ENCODE results near the gene GUF1.
A peak's percentile ranks its signal among the peaks of the same experiment; 100 is the strongest.

The GUF1 gene, protein sequence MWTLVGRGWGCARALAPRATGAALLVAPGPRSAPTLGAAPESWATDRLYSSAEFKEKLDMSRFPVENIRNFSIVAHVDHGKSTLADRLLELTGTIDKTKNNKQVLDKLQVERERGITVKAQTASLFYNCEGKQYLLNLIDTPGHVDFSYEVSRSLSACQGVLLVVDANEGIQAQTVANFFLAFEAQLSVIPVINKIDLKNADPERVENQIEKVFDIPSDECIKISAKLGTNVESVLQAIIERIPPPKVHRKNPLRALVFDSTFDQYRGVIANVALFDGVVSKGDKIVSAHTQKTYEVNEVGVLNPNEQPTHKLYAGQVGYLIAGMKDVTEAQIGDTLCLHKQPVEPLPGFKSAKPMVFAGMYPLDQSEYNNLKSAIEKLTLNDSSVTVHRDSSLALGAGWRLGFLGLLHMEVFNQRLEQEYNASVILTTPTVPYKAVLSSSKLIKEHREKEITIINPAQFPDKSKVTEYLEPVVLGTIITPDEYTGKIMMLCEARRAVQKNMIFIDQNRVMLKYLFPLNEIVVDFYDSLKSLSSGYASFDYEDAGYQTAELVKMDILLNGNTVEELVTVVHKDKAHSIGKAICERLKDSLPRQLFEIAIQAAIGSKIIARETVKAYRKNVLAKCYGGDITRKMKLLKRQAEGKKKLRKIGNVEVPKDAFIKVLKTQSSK

DNA sequence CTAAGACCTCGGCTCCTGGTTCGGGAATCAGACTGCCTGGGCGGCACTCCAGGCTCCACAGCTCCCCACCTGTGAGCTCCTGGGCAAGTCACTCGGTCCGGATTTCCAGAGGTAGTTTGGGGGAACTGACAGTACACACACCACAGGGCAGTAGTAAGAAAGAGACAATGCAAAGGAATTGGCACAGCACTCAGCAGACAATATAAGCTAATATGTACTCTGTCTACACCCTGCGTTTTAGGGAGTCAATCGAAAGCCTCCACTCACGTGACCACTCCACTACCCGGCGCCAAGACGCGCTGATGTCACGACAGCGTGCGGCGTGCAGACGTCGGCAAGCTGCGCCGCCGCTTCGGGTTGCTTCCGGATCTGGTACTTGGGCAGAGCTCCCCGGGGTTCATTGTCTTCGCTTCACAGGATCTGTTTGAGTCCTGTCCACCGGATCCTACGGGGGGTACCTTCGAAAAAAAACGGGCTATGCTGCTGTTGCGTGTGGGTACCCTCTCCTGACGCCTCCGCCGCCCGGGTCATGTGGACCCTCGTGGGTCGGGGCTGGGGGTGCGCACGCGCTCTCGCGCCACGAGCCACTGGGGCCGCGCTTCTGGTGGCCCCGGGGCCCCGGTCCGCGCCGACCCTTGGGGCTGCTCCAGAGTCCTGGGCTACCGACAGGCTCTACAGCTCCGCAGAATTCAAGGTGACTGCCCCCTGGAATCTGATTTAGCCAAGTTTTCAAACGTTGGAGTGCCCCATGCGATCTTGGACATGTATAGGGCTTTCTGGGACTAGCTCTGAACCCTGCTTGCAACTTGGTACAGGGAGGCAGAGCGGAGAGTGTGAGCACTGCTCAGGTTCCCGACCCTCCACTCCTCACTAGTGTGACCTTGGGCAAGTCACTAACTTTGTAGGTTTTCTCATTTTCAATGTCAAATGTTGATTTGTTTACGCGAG is at the start of gene GUF1:
TSS of gene GUF1 (plus strand) at position 327 of the 948 bp plus-strand sequence. CDS start at position 530, 203 bp downstream.
- DNase-seq (ENCODE audit: low spot score): peak; percentile 82

DNA sequence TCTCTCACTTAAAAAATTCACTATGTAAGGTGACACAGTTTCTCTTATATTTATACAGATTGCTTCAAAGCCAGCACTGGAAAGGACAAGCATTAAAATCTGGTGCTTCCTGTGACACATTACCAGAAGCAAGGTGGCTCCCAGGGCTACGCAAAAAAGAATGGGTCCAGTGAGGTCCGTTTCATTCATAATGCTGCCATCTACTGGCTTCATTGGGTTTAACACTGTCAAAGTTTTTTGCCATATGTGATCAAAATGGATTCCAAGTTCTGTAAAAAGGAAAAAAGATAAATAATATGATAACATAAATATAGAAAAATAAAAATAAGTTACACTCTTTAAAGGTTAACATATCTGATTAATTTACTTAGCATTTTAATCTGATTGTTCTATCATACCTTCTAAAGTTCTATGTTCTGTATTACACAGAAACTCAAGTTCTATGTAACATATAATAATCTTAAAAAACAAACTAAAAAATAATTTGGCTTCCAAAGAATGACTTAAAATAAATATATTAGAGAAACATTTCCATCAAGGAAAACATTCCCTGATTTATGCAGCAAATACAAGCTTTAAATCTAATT is 48.8 kb upstream of the GUF1 start:
- peak; percentile 27 for DNase-seq (ENCODE audit: low spot score)

DNA sequence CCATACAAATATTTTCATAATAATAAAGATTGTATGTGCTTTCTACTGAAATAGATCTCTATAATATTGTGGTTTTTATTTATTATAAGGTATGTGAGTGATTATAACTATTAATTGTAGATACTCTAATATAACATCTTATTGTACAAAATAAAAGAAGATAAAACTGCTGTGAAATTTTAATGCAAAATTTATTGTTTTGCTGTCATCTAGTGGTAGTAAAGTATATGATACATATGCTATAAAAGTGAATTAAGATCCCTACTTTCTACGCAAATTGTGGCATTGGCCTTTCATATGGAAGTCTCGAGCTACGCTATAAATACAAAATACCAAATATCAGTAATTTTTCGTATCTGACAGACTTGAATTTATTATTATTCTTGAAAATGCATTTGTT is 46.1 kb upstream of the GUF1 start:
- DNase-seq (ENCODE audit: low spot score): no peak

DNA sequence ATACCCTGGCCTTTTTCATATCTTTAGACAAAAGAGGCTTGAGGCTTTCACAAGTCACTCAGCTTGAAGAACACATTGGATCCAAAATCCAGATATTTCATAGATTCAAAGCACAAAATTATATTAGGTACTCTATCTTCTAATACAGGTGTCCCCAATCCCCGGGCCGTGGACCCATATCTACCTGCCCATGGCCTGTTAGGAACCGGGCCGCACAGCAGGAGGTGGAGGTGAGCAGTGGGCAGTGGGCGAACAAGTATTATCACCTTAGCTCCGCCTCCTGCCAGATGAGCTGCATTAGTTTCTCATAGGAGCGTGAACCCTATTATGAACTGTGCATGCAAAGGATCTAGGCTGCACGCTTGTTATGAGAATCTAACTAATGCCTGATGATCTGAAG is 45.5 kb upstream of the GUF1 start:
- DNase-seq (ENCODE audit: low spot score): no peak

DNA sequence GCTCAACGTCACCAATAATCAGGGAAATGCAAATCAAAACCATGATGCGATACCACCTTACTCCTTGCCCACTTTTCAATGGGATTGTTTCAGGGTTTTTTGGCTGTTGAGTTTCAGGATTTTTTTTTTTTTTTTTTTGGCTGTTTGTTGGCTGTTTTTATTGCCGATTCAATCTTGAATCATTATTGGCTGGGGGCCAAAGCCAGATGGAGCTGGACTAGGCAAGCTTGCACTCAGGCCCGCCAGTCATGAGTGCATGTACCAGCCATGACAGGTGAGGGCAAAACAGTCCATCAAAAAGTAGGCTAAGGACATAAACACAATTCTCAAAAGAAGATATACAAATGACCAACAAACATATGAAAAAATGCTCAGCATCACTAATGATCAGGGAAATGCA is 40.1 kb upstream of the GUF1 start:
- DNase-seq (ENCODE audit: low spot score): no peak

DNA sequence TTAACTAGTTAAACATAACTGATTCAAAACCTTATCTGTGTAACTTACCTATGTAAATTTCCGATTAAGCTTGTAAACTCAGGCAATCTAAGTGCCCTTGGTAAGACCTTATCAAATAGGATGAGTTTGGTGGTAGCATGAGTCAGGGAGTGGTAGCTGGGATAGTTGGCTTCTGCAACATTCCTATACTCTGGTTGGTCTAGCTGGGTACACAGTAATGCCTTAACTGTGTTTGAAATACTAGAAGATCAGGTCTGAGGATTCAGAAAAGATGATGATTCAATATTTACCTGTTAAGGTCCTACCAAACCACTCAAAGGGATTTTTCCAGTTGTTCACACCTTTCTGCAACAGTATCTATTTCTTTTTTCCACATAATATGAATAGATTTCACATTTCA is 32.1 kb upstream of the GUF1 start:
- DNase-seq (ENCODE audit: low spot score): no peak

DNA sequence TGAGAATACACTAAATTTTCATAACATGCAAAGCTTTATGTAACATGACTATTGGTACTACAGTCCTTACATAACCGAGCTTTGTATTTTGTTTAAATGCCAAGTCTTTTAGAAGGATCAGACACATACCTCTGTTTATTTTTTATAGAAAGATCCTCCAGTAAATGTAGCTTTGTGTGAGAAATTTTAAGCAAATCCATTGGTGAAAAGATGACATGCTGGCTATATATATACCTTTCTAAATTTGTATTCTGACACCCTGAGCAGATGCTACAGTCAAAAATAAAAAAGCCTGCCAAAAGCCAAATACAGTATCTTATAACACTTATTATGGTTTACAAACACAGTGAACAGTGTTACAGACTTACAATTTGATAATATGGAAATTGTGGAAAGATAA is 26.8 kb upstream of the GUF1 start, which contains the start of gene YIPF7:
TSS of gene YIPF7 (minus strand) at position 201 of the 400 bp plus-strand sequence. CDS start 1,525 bp downstream, outside the sequence.
- DNase-seq (ENCODE audit: low spot score): no peak

DNA sequence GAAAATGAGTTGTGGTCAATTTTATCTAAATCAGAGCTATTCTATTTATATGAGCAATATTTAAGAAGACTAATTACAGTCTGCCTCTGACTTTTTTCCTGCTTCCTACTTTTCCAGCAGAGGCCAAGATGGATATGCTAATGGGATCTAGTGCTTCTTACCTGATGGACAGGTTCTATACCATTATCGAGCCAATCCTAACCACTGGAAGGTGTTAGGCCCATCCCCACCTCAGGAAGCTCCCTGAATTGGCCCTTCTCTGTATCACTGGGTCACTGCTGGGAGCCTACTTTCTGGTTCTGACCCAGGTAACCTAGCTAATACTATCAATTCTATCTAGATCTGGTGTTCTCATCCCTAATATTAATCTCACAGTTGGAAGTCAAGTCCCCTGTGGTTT is 26.2 kb upstream of the GUF1 start:
- no peak for DNase-seq (ENCODE audit: low spot score)

DNA sequence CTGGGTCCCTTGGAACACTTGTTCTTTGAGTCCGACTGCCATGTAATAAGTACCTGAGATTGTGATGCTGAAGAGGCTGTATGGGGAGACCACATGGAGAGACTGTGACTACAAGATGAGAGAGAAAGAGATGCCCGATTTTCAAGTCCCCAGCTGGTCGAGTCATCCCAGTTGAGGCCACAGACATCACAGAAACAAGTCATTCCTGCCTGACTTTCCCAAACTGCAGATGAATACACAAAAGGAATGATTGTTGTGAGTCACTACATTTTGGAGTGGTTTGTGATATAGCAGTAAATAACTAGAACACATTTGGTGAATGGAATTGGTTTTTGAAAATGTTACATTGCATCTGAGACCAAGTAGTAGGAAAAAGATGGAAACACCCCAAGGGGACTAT is 17.8 kb upstream of the GUF1 start:
- no peak for DNase-seq (ENCODE audit: low spot score)

DNA sequence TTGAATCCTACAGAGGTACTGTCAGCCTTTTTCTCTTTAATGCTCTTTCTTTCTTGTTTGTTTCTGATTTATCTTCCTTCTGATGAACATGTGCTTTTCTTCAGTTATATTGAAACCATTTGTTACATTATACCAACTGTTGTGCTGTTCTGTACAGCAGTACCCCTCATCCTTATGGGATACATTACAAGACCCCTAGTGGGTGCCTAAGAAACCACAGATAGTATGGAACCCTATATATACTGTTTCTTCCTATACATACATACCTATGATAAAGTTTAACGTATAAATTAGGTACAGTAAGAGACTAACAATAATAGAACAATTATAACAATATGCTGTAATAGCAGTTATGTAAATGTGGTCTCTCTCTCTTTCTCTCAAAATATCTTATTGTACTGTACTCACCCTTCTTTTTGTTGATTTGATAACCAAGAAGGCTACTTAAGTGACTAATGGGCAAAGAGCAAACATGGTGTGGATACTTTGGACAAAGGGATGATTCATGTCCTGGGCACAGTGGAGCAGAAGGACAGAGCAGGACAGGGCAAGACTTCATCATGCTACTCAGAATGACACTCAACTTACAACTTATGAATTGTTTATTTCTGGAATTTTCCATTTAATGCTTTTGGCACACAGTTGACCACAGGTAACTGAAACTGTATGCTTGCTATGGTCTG is 16.1 kb upstream of the GUF1 start:
- no peak for DNase-seq (ENCODE audit: low spot score)

DNA sequence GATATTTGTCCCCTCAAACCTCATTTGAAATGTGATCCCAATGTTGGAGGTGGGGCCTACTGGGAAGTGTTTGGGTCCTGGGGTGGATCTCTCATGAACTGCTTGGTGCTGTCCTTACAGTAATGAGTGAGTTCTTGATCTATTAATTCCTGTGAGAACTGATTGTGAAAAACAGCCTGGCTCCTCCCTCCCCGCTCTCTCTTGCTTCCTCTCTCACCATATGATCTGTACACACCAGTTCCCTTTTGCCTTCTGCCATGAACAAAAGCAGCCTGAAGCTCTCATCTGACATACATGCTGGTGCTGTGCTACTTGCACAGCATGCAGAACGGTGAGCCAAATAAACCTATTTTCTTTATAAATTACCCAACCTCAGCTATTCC is 15.6 kb upstream of the GUF1 start:
- no peak for DNase-seq (ENCODE audit: low spot score)

DNA sequence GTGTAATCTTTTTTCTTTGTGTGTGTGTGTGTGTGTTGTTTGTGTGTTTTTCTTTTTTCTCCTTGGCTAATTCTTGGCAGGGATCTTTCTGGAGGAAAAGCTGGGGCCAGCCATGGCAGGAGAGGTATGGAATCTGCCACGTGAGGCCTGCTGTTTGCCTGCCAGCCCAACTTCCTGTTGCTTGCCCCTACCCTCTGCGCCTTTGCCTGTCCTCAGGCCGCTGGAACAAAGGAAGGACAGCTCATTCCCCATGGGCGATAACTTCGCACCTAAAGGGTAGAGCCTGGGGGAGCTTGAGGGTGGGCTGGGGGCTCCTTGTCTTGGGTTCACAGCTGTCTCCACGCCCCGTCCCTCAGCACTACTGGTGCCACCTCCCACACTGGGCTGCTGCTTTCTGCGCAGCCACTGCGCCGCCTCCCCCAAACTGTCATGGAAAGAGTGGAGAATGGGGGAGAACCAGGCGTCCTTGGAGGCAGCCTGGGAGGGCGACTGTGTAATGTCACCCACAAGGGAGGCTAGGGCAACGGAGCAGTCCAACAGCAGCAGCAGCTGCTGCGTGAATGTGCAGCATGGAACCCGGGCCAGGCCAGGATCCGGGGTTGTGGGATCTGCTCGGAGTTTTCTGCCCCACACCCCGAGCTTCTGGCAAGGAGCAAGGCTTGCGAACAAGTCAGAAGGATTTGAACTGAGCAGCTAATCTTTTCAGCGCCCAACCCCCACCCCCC is 14.5 kb upstream of the GUF1 start:
- DNase-seq (ENCODE audit: low spot score): no peak

DNA sequence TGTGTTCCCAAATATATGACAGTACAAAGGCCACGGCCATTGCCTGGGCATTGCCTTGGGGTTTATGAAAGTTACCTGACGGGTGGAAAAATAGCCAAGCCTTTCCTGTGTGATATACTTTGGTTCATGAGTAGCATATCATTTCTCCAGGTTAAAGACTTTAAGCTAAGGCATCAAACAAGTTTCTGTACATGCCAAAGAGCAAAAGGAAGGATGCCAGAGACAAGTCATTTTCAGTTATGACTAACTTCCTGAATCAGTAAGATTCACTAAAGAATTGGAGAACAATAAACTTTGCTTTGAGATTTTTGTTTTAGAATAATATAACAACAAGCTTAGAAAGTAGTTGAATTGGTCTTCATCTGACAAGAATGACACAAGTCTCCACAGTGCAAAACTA is 9.7 kb upstream of the GUF1 start:
- DNase-seq (ENCODE audit: low spot score): no peak

DNA sequence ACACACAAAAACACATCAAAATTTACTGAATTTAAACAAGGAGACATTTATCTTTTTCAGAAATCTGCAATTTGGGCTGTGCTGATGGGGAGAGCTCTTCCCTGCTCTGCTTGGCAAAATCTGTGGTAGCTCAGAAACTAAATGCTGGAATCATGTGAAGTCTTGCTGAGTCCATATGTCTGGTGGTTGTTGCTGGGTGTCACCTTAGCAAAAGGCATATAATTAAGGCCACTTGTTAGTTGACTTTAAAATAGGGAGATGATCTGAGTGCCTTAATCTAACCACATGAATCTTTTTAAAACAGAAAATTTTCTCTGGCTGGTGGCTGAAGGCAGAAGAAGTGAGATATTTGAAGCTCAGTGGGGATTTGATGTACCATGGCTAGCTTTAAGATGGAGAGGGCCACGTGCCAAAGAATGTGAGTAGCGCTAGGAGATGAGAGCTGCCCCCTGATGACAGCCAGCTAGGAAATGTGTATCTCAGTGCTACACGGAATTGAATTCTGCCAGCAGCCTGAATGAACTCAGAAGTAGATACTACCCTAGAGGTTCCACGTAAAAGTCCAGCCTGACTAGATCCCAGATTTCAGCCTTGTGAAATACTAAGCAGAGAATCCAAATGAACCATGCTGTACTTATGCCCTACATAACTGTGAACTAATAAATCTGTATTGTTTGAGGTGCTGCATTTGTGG is 7.6 kb upstream of the GUF1 start:
- DNase-seq (ENCODE audit: low spot score): no peak

DNA sequence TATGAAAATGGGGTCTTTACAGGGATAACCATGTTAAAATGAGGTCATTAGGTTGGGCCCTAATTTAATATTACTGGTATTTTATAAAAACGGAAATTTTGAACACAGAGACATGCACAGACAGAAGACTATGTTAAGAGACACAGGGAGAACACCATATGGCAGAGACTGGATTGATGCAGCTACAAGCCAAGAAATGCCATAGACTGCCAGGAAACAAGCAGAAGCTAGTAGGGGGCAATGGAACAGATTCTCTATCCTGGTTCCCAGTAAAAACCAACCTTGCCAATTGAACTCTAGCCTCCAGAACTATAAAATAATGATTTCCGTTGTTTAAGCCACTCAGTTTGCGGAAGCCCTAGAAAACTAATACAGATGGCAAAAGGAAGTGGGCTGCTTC is 6.6 kb upstream of the GUF1 start:
- DNase-seq (ENCODE audit: low spot score): no peak

DNA sequence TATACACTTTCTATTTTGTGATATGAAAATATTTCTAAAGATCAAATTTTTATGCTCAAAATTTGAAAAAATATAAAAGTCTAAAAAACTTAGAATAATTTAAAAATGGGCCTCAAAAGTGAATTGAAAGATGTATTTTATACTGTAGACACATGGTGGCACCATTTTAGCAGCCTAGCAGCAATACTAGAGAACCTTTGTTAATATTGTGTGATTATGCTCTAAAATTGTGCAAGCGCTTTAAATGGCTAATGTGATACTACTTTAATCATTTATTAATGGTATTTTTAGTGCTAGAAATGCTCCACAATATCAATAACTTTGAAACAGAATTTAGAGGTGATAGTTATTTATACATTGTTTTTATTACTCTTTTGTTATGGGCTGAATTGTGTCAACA is 3.7 kb upstream of the GUF1 start:
- DNase-seq (ENCODE audit: low spot score): no peak

DNA sequence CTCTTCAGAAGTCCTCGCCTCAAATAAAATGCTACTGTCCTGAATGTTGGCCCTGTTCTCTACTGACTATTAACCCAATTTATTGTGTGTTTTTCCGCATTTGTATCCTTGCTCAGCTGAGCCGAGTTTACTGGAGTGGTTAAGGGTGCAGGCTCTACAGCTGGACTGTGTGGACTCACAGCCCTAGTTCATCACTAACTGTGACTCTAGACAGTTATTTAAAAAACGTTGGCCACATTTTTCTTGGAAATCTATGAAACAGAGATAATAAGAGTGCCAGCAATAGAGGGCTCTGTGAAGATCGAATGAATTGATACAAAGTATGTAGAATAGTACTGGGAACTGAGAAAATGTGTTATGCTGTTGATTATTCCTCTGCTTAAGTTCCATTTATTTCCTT is 2.9 kb upstream of the GUF1 start:
- no peak for DNase-seq (ENCODE audit: low spot score)

DNA sequence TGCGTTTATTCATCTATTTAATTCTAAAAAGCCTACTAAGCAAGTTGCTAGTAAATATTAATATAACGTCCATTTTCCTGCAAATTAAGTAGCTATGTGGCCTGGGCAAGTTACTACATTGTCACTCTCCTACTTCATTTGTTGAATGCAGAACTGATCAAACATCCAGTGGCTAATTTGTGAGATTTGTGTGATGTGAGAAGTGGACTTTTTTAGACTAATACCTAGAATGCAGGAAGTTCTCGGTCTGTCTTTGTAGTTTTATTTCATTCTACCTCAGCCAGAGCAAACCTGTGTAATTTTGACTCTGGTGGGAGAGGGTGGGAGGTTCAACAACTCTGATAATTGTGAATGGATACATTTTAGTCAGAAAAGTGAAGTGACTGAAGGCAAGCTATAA is 840 bp downstream of the GUF1 start:
- no peak for DNase-seq (ENCODE audit: low spot score)

DNA sequence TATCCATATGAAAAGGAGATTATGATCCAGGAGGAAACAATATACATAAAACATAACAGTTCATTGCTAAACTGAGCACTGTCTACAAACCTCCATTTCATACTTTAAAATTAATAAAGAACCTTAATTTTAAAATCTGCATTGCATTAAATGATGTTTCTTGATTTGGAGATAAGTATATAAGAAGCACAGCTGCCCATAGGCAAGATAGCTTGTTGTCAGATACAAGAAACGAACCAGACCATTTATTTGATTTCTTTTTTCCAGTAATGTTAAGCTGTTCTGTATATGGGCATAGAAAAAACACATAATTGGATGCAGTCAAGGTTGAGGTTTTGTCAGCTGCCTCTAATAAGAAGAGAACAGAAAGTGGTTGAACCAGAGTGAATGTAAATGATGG is 6.4 kb downstream of the GUF1 start:
- no peak for DNase-seq (ENCODE audit: low spot score)

DNA sequence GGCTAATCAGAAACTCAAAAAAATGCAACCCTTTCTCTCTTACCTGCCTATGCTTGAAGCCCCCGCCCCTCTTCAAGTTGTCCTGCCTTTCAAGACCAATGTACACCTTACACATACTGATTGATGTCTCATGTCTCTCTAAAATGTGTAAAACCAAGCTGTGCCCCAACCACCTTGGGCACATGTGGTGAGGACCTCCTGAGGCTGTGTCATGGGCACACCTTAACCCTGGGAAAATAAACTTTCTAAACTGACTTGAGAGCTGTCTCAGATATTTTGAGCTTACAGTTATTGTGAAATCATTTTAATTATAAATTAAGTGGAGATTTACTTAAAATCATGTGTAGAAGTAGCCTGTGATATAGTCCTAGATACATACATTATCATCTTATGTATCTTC is 22.2 kb downstream of the GUF1 start:
- no peak for DNase-seq (ENCODE audit: low spot score)

Data from HuH-7 (cell line).